DMS114 treated with DMSO at 0.1 percent for 48 hours (cell line): ENCODE measurements around the gene HCST.
A peak's percentile ranks its signal among the peaks of the same experiment; 100 is the strongest.
"Not testable (repeated sequence)": the region's sequence is repeated elsewhere in the genome, so short reads cannot be mapped to it uniquely, and the experiment has no call there.

Source experiments
- DNase-seq: peaks from one replicate; lab custom pipeline; 2025; ENCODE audit not compliant: unreplicated experiment; lab: John Stamatoyannopoulos, UW

Gene HCST

GRCh38 chr19:35901854-35902661 lies at the start of gene HCST:
Gene HCST, plus strand, starts transcription at chr19:35902529. Its CDS starts 65 bp downstream, at chr19:35902594.
- no peak for DNase-seq

GRCh38 chr19:35853038-35853756 lies 49.1 kb upstream of the HCST start:
- no peak for DNase-seq

GRCh38 chr19:35856546-35857149 lies 45.7 kb upstream of the HCST start, which contains the start of gene KIRREL2:
Gene KIRREL2, plus strand, starts transcription at chr19:35856911. Its CDS starts 209 bp downstream, at chr19:35857120.
- DNase-seq, result peak; percentile 49

- no peak for DNase-seq
Observed at GRCh38 chr19:35858311-35858710, 44.0 kb upstream of the HCST start.

GRCh38 chr19:35859414-35859813 lies 42.9 kb upstream of the HCST start:
- DNase-seq, result no peak

GRCh38 chr19:35860436-35860817 lies 41.9 kb upstream of the HCST start:
- no peak for DNase-seq

GRCh38 chr19:35860818-35861639 lies 41.3 kb upstream of the HCST start:
- no peak for DNase-seq

GRCh38 chr19:35861640-35862160 lies 40.6 kb upstream of the HCST start:
- no peak for DNase-seq

GRCh38 chr19:35862528-35862927 lies 39.8 kb upstream of the HCST start:
- DNase-seq, result no peak

GRCh38 chr19:35863018-35863417 lies 39.3 kb upstream of the HCST start:
- DNase-seq, result no peak

- peak; percentile 66 for DNase-seq
Observed at GRCh38 chr19:35868172-35868822, 34.0 kb upstream of the HCST start, which contains the start of gene APLP1. Gene APLP1, plus strand, starts transcription at chr19:35868574. Its CDS starts 63 bp downstream, at chr19:35868637.

- no peak for DNase-seq
Observed at GRCh38 chr19:35868823-35869326, 33.5 kb upstream of the HCST start.

- peak; percentile 98 for DNase-seq
Observed at GRCh38 chr19:35869327-35870123, 32.8 kb upstream of the HCST start.

GRCh38 chr19:35870124-35870736 lies 32.1 kb upstream of the HCST start:
- DNase-seq, result not testable (repeated sequence)

GRCh38 chr19:35870798-35871197 lies 31.5 kb upstream of the HCST start:
- no peak for DNase-seq

- no peak for DNase-seq
Observed at GRCh38 chr19:35871611-35872010, 30.7 kb upstream of the HCST start.

GRCh38 chr19:35872180-35872579 lies 30.1 kb upstream of the HCST start:
- DNase-seq, result peak; percentile 11

GRCh38 chr19:35874392-35874930 lies 27.9 kb upstream of the HCST start:
- DNase-seq, result no peak
